Femur (tissue), 1 donor: ENCODE measurements around the gene ZNF280A.
A peak's percentile ranks its signal among the peaks of the same experiment; 100 is the strongest.
"Not testable (repeated sequence)": the region's sequence is repeated elsewhere in the genome, so short reads cannot be mapped to it uniquely, and the experiment has no call there.

ENCODE experiments used
- DNase-seq: peaks from one replicate; pipeline ENCODE4 v3.0.0-alpha.2; 2017

Gene ZNF280A

DNA sequence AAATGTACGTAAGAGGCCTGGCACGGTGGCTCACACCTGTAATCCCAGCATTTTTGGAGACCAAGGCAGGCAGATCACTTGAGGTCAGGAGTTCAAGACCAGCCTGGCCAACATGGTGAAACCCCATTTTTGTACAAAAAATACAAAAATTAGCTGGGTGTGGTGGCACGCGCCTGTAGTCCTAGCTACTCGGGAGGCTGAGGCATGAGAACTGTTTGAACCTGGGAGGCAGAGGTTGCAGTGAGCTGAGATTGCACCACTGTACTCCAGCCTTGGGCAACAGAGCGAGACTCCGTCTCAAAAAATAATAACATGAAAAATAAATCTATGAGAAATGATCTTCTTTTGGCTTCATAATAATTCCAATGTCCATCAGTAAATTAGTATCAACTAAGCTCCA lies 9.2 kb downstream of the ZNF280A start:
- DNase-seq: not testable (repeated sequence)

DNA sequence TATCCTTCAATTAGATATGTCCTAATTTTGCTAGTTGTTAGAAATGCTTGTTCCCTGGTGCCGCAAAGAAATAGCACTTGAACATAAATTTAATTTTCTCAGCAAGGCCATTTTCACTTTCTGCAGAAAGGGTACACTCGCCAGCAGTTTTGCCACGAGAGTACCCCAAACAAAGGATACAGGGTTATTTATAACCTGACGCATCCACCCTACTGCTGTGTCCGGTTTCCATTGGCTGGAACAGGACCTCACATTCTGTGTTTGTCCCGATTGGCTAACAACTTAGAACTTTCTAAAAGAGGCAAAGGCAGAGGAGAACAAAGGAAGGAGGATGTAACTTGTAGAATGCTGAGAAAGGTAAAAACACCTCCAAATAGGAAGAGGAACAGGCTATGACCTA lies 10.2 kb downstream of the ZNF280A start:
- not testable (repeated sequence) for DNase-seq

DNA sequence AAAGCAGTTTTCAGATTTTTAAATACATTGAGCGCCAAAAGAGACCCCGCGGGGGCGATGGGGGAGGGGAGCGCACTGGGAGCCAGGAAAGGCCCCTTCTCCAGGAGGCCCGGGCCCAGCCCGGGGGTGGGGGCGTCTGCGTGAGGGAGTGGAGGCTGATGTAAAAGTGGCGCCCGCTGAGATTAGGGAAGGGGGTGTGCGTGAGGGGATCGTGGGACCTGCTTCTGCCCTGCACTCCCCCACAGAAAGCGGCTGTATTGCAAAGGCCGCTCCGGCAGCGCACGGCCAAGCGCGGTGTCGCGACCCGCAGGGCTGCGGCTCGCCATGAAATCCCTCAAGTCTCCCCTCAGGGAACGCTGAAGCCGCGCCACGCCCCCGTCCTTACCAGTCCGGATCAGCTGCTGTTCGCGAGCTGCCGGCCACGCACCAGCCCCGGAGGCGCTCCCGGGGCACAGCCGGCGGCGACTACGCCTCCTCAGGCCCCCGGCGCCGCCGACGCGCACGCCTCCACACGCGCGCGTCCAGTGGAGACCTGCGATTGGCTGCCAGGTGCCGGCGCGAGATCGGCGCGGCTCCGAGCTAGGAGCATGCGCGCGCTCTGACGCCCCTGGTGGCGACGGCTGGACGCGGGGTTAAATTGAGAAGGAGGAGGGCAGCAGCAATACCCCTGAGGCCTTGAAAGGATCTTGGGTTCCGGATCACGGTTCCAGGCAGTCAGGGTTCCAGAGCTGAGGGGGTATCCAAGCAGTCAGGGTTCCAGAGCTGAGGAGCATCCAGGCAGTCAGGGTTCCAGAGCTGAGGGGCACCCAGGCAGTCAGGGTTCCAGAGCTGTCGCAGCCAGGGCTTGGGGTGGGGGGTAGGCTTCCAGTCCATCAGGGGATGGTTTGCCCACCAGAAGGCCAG lies 11.5 kb downstream of the ZNF280A start, which contains the start of gene ZNF280B:
Gene ZNF280B, minus strand, starts transcription at position 469 of the 903 bp plus-strand sequence. CDS start 19,344 bp downstream, outside the sequence.
- peak; percentile 85 for DNase-seq

GRCh38 chr22:22507743-22508273 lies 12.3 kb downstream of the ZNF280A start:
- no peak for DNase-seq

GRCh38 chr22:22506736-22507135 lies 13.3 kb downstream of the ZNF280A start:
- DNase-seq: no peak

DNA sequence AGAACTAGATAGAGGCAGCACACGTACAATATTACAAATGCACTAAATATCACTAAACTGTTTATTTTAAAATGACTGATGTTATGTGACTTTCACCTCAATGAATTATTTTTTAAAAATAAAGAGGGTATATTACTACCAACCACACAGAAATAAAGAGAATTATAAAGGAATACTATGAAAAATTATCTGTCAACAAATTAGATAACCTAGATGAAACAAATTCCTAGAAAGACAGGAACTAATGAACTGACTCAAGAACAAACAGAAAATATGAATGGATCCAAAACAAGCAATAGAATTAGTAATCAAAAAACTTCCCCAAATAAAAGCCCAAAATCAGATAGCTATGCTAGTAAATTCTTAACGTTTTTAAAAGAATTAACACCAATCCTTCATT lies 21.8 kb downstream of the ZNF280A start:
- no peak for DNase-seq

DNA sequence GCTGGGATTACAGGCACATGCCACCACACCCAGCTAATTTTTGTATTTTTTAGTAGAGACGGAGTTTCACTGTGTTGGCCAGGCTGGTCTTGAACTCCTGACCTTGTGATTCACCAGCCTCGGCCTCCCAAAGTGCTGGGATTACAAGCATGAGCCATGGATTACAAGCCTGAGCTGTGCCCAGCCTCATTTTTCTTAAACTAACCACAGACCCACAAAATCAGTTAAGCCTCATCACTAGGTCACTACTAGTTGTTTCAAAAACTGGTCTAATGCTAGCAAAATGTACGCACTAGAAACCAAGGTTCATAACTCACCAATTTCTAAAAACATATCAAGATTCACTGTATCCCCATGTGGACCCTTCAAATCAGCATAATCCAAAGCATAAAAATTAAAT lies 28.5 kb downstream of the ZNF280A start:
- DNase-seq: not testable (repeated sequence)

DNA sequence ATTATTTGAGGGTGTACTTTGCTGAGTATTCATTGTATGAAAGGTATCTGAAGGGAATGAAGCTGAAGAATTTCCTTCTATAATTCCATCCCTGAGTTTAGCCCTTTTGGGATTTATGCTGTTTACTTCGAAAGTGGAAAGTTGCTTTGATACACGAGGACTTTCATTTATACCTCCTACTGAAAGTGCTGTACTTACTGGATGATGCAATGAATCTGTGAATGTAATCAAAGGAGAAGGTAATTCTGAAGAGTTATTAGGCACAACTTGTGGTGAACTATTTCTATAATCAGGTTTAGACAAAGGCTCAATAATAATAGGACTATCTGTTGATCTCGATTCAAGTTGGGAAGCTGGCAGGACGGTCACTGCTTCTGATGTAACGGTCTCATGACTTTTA lies 31.3 kb downstream of the ZNF280A start:
- DNase-seq: no peak

DNA sequence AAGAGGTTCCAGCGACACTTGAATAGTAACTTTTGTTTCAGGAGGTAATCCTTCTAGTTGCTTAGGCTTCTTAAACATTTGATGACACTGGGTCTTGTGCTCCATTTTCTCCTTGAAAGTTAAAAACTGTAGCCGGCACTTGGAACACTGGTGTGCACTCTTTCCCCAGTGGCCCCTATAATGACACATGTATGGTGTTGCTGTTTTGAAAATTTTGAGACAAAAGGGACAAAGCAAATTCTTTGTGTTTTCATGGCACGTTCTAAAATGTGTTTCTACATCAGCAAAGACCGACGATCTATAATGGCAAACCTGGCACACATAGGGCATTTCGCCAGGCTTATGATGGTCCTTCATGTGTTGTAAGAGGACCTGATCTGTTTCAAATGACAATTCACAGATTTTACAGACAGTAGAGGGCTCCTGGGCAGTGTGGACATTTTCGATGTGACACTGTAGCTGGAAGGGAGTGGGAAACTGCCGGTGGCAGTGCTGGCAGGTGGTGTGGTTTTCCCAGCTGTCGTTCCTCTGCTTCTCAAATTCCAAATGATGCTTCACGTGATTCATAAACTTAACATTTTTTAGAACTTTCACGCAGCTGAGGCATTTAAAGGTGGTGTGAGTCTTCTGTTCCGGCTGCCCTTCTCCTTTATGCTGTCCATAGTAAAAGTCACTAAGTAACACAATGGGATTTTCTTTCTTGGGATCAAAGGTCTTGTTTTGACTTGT lies 32.0 kb downstream of the ZNF280A start:
- DNase-seq: no peak

DNA sequence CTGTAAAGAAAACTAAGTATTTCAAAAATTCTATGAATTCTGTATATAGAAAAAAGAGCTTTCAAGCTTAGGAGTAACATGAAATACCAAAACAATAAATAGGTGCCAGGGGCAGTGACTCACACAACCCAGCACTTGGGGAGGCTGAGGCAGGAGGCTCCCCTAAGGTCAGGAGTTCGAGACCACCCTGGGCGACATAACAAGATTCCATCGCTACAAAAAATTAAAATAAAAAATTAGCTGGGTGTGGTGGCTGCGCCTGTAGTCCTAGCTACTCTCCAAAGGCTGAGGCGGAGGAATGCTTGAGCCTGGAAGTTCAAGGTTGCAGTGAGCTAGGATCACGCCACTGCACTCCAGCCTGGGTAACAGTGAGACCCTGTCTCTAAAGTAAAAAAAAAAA lies 33.0 kb downstream of the ZNF280A start:
- no peak for DNase-seq

DNA sequence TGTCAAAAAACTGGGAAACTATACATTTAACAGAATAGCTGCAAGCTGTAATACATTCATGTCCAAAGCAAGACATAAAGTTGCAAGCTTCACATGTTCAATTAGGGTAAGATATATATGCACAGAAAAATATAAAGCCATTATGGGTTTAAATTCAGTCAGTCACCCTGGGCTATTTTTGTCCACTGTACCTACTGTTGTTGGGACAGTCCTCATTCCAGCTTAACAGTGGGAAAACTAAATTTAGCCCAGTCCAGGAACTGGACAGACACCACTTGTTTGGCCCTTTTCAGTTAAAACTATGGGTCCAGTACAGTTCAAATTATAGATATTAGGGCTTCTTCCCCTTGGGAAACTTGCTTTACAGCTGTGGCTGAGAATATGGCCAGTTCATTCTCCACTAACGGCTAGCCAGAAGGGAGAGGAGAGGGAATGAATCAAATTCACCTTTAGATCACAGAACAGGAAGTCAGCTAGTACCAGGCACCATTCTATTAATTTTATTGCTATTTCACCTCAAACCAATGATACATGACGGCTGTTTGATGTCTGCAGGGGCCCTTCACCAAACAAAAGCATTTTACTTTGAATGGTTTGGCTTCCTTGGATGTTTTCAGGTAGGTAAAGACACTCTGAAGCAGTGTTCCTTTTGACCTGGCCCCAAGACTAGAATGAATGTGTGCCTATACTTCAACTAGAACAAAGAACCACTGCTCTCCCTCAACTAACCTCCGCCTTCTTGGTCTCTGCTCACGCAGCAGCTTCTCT lies 33.8 kb downstream of the ZNF280A start:
- DNase-seq: no peak

- no peak for DNase-seq
Observed at GRCh38 chr22:22485524-22485923, 34.5 kb downstream of the ZNF280A start.

DNA sequence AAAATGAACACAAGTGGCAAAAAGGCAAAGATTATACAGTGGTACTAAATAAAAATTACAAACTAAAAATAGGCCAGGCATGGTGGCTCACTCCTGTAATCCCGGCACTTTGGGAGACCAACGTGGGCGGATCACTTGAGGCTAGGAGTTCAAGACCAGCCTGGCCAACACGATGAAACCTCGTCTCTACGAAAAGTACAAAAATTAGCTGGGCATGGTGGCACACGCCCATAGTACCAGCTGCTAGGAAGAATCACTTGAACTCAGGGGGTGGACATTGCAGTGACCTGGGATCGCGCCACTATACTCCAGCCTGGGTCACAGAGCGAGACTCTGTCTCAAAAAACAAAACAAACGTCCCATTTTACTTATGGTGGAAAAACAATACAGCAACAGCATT lies 36.0 kb downstream of the ZNF280A start:
- no peak for DNase-seq

DNA sequence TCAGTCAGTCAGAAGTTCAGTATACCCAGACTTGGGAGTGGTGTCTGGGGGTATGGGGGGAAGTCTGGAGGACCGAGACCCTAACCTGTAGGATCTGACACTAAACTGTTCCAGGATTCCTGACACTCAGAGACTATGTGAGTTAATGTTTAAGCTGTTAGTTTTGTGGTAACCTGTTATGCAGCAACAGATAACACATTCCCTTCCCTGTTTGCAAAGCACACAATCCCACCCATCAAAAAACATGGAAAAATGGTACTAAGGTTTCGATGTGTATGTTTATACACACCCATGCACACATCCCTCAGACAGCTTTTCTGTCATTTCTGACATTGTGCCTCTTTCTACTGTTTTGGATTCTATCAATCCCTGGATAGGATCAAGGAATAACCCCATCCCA lies 39.1 kb downstream of the ZNF280A start:
- no peak for DNase-seq

GRCh38 chr22:22479999-22480532 lies 40.0 kb downstream of the ZNF280A start:
- DNase-seq: no peak

DNA sequence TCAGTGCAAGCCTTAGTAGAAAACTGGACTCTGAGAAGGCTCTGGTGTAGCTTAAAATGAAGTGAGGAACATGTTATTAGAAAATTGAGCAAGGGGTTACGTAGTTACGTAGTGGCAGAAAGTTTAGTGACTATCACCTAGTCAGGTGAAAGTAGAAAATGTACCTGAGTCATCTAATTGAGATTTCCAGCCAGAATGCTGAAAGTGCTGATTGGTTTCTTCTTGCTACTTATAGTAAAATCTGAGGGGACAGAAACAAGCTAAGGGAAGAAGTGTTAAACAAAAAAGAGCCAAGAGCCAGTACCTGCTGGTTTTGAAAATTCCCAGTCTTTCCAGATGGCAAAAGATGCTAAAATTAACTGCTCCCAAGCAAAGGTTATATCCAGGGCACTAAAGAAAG lies 41.0 kb downstream of the ZNF280A start:
- DNase-seq: no peak

- no peak for DNase-seq
Observed at GRCh38 chr22:22478470-22478869, 41.6 kb downstream of the ZNF280A start.

- DNase-seq: no peak
Observed at GRCh38 chr22:22474733-22475132, 45.3 kb downstream of the ZNF280A start.

DNA sequence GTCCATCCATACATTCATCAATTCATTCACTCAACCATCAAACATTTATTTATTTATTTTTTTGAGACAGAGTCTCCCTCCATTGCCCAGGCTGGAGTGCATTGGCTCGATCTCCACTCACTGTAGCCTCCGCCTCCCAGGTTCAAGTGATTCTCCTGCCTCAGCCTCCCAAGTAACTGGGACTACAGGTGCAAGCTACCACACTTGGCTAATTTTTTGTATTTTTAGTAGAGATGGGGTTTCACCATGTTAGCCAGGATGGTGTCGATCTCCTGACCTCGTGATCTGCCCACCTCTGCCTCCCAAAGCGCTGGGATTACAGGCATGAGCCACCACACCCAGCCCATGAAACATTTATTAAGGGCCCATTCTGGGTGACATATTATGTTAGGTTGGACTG lies 49.0 kb downstream of the ZNF280A start:
- DNase-seq: not testable (repeated sequence)

GRCh38 chr22:22469527-22469926 lies 50.5 kb downstream of the ZNF280A start:
- DNase-seq: no peak

DNA sequence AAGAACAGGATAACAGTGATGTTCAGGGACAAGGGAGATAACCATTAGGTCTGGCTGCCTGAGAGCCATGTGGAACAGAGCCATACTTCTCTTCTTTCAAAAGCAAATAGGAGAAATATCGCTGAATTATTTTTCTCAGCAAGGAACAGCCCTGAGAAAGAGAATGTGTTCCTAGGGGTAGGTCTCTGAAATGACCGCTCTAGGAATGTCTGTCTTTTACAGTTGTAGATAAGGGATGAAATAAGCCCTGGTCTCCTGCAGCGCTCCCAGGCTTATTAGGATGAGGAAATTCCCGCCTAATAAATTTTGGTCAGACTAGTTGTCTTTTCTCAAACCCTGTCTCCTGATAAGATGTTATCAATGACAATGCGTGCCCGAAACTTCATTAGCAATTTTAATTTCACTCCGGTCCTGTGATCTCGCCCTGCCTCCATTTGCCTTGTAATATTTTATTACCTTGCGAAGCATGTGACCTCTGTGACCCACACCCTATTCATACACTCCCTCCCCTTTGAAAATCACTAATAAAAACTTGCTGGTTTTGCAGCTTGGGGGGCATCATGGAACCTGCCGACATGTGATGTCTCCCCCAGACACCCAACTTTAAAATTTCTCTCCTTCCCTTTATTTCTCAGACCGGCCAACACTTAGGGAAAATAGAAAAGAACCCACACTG lies 51.1 kb downstream of the ZNF280A start:
- not testable (repeated sequence) for DNase-seq

GRCh38 chr22:22467112-22467511 lies 53.0 kb downstream of the ZNF280A start:
- no peak for DNase-seq
